Fibroblast of skin of back (primary cell): Measurements from ENCODE around the gene TSPY8. TPM values are rescaled to one million over a fixed set of nuclear protein-coding genes. Genes with fewer than 3 reads are reported as not detected.
"Not testable (repeated sequence)": the region's sequence is repeated elsewhere in the genome, so short reads cannot be mapped to it uniquely, and the experiment has no call there.

ENCODE experiments used
- DNase-seq: peaks from one replicate; pipeline ENCODE4 v3.0.0-alpha.2; 2013
- polyA plus RNA-seq, 2 experiments: library from polyadenylated mRNA; unstranded; fragments of 120-200 nt; gene quantifications; one replicate each; pipeline ENCODE4 v1.2.1, GENCODE V29; 2013; ENCODE audit not compliant: insufficient read length in 2 of 2

Gene TSPY8, protein sequence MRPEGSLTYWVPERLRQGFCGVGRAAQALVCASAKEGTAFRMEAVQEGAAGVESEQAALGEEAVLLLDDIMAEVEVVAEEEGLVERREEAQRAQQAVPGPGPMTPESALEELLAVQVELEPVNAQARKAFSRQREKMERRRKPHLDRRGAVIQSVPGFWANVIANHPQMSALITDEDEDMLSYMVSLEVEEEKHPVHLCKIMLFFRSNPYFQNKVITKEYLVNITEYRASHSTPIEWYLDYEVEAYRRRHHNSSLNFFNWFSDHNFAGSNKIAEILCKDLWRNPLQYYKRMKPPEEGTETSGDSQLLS
- polyA plus RNA-seq (2013, experiment 1 of 2; ENCODE audit: insufficient read length), result not detected
- not detected for polyA plus RNA-seq (2013, experiment 2 of 2; ENCODE audit: insufficient read length)

GRCh38 chrY:9357497-9357896, at the start of gene TSPY8:
Gene TSPY8, plus strand, starts transcription at chrY:9357797. Its CDS starts 46 bp downstream, at chrY:9357843.
- not testable (repeated sequence) for DNase-seq

DNA sequence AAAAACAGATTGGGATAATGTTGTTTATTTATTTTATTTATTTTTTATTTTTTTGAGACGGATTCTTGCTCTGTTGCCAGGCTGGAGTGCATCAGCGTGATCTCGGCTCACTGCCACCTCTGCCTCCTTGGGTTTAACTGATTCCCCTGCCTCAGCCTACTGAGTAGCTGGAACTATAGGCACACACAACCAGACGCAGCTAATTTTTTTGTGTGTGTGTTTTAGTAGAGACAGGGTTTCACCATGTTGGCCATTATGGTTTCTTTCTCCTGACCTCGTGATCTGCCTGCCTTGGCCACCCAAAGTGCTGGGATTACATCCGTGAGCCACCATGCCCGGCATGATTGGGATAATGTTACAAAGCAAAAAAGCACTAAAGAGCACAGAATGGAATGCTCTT, 36.6 kb upstream of the TSPY8 start:
- DNase-seq, result no peak

GRCh38 chrY:9337164-9337563, 20.4 kb upstream of the TSPY8 start, which contains the start of gene TSPY4:
Gene TSPY4, plus strand, starts transcription at chrY:9337464. Its CDS starts 46 bp downstream, at chrY:9337510.
- not testable (repeated sequence) for DNase-seq

GRCh38 chrY:9396527-9396926, 38.9 kb downstream of the TSPY8 start:
- DNase-seq, result not testable (repeated sequence)

DNA sequence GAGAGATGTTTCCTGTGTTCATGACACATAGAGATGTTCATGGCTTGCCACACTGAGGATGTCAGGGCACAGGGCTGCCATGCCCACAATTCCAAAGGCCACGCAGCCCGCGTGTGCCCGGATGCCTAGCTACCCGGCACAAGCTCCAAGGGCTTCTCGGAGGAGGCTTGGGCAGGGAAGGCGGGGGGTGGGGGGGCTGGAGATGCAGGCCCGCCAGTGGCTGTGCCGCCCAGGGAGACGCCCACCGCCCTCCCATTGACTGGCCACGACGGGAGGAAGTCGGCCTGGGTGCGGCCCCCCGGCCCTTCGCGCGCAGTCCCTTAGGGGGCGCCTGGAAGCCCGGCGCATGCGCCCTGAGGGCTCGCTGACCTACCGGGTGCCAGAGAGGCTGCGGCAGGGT, 40.5 kb downstream of the TSPY8 start, which contains the start of gene TSPY3:
TSPY3 (plus strand) TSS at position 301 of the 400 bp plus-strand sequence; CDS start at position 347, 46 bp downstream.
- DNase-seq, result not testable (repeated sequence)
